Activated CD8-positive, alpha-beta T cell treated with anti-CD3 and anti-CD28 coated beads for 36 hours (primary cell): ENCODE results near the gene BAZ2A. TPM values are rescaled to one million over a fixed set of nuclear protein-coding genes. Genes with fewer than 3 reads are reported as not detected.

ENCODE experiments used
- ATAC-seq: fragments of 200-7000 bp; cut with Tn5 transposase; one replicate; pipeline ENCODE4 v1.10.0; 2021; ENCODE audit warnings: mild to moderate bottlenecking, moderate library complexity
- CTCF ChIA-PET: fragments of 350-600 bp; sonication (Branson Sonifier 250); formaldehyde crosslinking; loops from one replicate; lab custom pipeline; 2021; ENCODE audit warnings: antibody characterized with exemption; lab: Charles Lee
- POLR2A ChIA-PET: fragments of 350-600 bp; sonication (Branson Sonifier 250); formaldehyde crosslinking; loops from one replicate; lab custom pipeline; 2021; ENCODE audit warnings: antibody characterized with exemption; lab: Charles Lee
- DNase-seq: peaks from one replicate; pipeline ENCODE4 v3.0.0-alpha.2; 2020
- H3K27ac Mint-ChIP-seq: one replicate; pipeline ENCODE4 v1.8.0; 2021; ENCODE audit warnings: mild to moderate bottlenecking, mixed read lengths
- H3K27me3 Mint-ChIP-seq: one replicate; pipeline ENCODE4 v1.8.0; 2021; ENCODE audit warnings: mixed read lengths
- H3K36me3 Mint-ChIP-seq: one replicate; pipeline ENCODE4 v1.8.0; 2021; ENCODE audit warnings: low read depth, mixed read lengths
- H3K4me1 Mint-ChIP-seq: one replicate; pipeline ENCODE4 v1.8.0; 2021; ENCODE audit warnings: low read depth, mixed read lengths
- H3K4me3 Mint-ChIP-seq: one replicate; pipeline ENCODE4 v1.8.0; 2021; ENCODE audit warnings: mild to moderate bottlenecking, moderate library complexity, mixed read lengths
- H3K9me3 Mint-ChIP-seq: one replicate; pipeline ENCODE4 v1.8.0; 2021; ENCODE audit warnings: mixed read lengths
- CTCF ChIP-seq: fragments of 200-600 bp; IDR thresholded peaks from one replicate; pipeline ENCODE4 v1.8.0; 2022; ENCODE audit warnings: antibody characterized with exemption, mild to moderate bottlenecking
- intact Hi-C: fragments of 100-400 bp; cut with micrococcal nuclease; formaldehyde crosslinking; loops from one replicate; pipeline ENCODE4 v1.10.0; 2022
- total RNA-seq, 2 experiments: library from RNA; stranded (reverse); gene quantifications; one replicate each; pipeline ENCODE4 v1.2.3, GENCODE V29; 2021

Gene BAZ2A
- total RNA-seq, 2 experiments from 2014 or later: 80.1 to 89.3 TPM

- intact Hi-C loops: loop anchor here (10.0 kb wide), 1 partner anchor 360 kb away; a partner anchor contains a TSS
- peak; percentile 50 for DNase-seq
- ATAC-seq: no peak
- Mint-ChIP-seq H3K36me3 (peaks cover 22% of the 10 kb centered on the region), H3K27ac (peak overlapping the region; percentile 81), H3K27me3 (no peaks in the 10 kb centered on the region), H3K4me1 (peaks cover 66% of the 10 kb centered on the region), H3K9me3 (no peaks in the 10 kb centered on the region), H3K4me3 (peak overlapping the region; percentile 91)
- CTCF ChIA-PET: interaction anchor here (1.1 to 3.7 kb wide), 7 partner anchors 10 to 120 kb away, joined by 3 to 27 read pairs (median 4); no protein-coding TSS in a partner anchor
- POLR2A ChIA-PET: interaction anchor here (0.9 to 9.6 kb wide), 9 partner anchors 12 to 445 kb away, joined by 3 to 95 read pairs (median 4); partner anchors contain the start of genes ATP5F1B, NACA, PTGES3 and STAT2
- TF ChIP-seq CTCF: no peak
Measured at GRCh38 chr12:56634242-56634836, 4.2 kb upstream of the BAZ2A start.

GRCh38 chr12:56633468-56634241, 3.5 kb upstream of the BAZ2A start:
- Mint-ChIP-seq H3K4me1 (peaks cover 63% of the 10 kb centered on the region), H3K4me3 (peak overlapping the region; percentile 91), H3K27ac (peak overlapping the region; percentile 85), H3K9me3 (no peaks in the 10 kb centered on the region), H3K36me3 (peaks cover 17% of the 10 kb centered on the region), H3K27me3 (no peaks in the 10 kb centered on the region)
- ChIA-PET POLR2A (interaction anchor here (0.9 to 9.6 kb wide), 4 partner anchors 12 to 92 kb away, joined by 4 to 95 read pairs (median 34); partner anchors contain the start of genes ATP5F1B, NACA and PTGES3), CTCF (interaction anchor here (0.7 to 3.7 kb wide), 6 partner anchors 9 to 119 kb away, joined by 3 to 27 read pairs (median 3); no protein-coding TSS in a partner anchor)
- no peak for TF ChIP-seq CTCF
- DNase-seq (peak; percentile 32), ATAC-seq (no peak)
- intact Hi-C loops: loop anchor here (10.0 kb wide), 1 partner anchor 361 kb away; a partner anchor contains a TSS

GRCh38 chr12:56632701-56633467, 2.8 kb upstream of the BAZ2A start:
- CTCF ChIA-PET: interaction anchor here (0.7 to 1.0 kb wide), 2 partner anchors 32 to 49 kb away, joined by 3 read pairs; no protein-coding TSS in a partner anchor
- Mint-ChIP-seq H3K27me3 (no peaks in the 10 kb centered on the region), H3K4me1 (peaks cover 63% of the 10 kb centered on the region), H3K4me3 (peak overlapping the region; percentile 39), H3K27ac (peak overlapping the region; percentile 85), H3K36me3 (peaks cover 14% of the 10 kb centered on the region), H3K9me3 (no peaks in the 10 kb centered on the region)
- no peak for TF ChIP-seq CTCF
- intact Hi-C loops: loop anchor here (10.0 kb wide), 1 partner anchor 362 kb away; a partner anchor contains a TSS
- ATAC-seq (no peak), DNase-seq (no peak)
- POLR2A ChIA-PET: interaction anchor here (2.2 to 9.6 kb wide), 3 partner anchors 13 to 93 kb away, joined by 6 to 95 read pairs (median 62); partner anchors contain the start of genes ATP5F1B, NACA and PTGES3

- ATAC-seq (no peak), DNase-seq (peak; percentile 76)
- H3K36me3 Mint-ChIP-seq: peaks cover 7% of the 10 kb centered on the region
- ChIA-PET CTCF (interaction anchor here (1.0 kb wide), 1 partner anchor 31 kb away, joined by 3 read pairs; no protein-coding TSS in a partner anchor), POLR2A (interaction anchor here (0.5 to 9.6 kb wide), 5 partner anchors 11 to 394 kb away, joined by 3 to 95 read pairs (median 3); partner anchors contain the start of genes ATP5F1B and PTGES3)
- intact Hi-C loops: loop anchor here (10.0 kb wide), 1 partner anchor 363 kb away; a partner anchor contains a TSS
- H3K27me3 Mint-ChIP-seq: no peaks in the 10 kb centered on the region
- TF ChIP-seq CTCF: no peak
- H3K9me3 Mint-ChIP-seq: no peaks in the 10 kb centered on the region
- peaks cover 59% of the 10 kb centered on the region for H3K4me1 Mint-ChIP-seq
- peak overlapping the region; percentile 39 for H3K4me3 Mint-ChIP-seq
- H3K27ac Mint-ChIP-seq: peak overlapping the region; percentile 85
Measured at GRCh38 chr12:56631790-56632700, 1.9 kb upstream of the BAZ2A start.
